Activated CD4-positive, alpha-beta T cell treated with anti-CD3 and anti-CD28 coated beads for 24 hours (primary cell): ENCODE data around the gene ZNRD2.

ENCODE experiments used
- DNase-seq, 2 donors: peaks; one replicate each; pipeline ENCODE4 v3.0.0-alpha.2; 2020; ENCODE audit warnings: low read depth in 2 of 2

Gene ZNRD2

DNA sequence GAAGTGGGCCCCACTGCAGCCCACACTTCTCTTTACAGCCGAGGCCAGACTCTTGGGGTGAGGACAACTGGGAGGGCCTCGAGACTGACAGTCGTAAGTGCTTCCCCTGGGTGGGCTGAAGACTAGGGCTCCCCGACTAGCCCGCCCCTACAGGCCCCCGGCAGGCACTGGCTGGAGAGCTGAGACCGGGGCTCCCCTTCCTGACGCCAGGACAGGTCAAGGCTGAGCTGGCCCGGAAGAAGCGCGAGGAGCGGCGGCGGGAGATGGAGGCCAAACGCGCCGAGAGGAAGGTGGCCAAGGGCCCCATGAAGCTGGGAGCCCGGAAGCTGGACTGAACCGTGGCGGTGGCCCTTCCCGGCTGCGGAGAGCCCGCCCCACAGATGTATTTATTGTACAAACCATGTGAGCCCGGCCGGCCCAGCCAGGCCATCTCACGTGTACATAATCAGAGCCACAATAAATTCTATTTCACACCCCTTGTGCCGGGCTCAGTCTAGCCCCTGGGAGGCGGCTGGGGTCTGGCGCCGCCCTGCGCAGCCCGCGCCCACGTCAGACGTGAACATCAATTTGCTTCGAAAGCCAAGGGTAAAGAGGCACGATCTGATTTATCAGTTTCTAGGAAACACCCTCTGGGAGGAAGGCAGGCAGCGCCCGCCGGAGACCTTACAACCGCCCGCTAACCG is 31.9 kb upstream of the ZNRD2 start:
- DNase-seq, result no peak

GRCh38 chr11:65538915-65539743 is 31.1 kb upstream of the ZNRD2 start:
- no peak for DNase-seq

GRCh38 chr11:65539744-65540289 is 30.5 kb upstream of the ZNRD2 start:
- no peak for DNase-seq

GRCh38 chr11:65540290-65541092 is 29.8 kb upstream of the ZNRD2 start:
- peak; percentile 72 to 82 for DNase-seq

GRCh38 chr11:65541093-65541982 is 28.9 kb upstream of the ZNRD2 start:
- DNase-seq, result no peak

DNA sequence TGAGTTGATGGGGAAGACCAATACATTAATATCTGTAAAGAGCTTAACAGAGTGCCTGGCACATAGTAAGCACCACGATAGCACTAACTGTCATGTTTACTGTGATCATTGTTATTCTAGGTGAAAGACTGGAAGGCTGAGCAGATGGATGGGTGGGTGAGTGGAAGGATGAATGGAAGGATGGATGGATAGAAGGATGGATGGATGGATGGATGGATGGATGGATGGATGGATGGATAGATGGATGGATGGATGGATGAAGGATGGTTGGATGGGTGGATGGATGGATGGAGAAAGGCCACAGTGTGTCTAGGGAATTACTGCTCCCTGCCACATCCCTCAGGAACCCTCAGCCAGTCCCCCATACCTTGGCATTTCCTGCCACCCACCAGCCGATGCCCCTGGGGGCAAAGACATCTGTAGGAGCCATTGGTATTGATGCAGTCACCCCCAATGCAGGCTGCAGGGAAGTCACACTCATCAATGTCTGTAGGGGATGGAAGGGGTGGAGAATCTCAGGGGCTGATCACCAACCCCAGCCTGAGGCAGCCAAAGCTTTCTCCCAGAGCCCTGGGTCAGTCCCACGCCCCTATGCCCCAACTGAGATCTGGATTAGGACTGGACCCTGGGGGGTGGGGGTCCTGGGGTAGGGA is 27.4 kb upstream of the ZNRD2 start:
- no peak for DNase-seq

GRCh38 chr11:65545853-65546216 is 24.4 kb upstream of the ZNRD2 start:
- no peak for DNase-seq

DNA sequence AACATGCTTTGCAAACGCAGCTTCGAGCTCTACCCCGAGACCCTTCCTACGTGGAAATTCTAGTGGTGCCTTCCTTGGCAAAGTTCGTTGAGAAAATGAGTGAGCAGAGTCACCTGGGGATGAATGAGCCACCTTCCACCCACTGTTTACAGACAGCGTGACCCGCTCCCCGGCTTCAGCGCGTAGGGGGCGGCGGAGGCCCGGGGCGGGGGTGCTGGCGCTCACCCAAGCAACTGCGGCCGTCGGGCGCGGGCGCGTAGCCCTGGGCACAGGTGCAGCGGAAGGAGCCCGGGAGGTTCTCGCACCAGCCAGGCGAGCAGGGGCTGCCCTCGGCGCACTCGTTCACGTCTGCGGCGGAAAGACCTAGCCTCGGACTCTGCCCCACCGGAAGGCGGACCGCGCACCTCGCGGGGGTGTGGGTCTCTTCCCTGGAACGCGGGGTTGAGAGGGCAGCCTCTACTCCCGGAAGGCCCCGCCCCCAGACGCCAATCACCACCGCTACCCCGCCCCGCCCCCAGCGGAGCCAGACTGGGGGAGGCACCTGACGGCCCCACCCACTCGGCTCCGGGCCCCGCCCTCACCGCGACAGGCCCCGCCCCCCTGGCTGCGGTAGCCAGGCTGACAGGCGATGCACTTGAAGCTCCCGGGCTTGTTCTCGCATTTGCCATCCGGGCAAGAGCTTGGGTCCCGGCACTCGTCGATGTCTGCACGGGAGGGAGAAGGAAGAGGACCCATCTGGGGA is 23.9 kb upstream of the ZNRD2 start:
- DNase-seq, result peak; percentile 99

GRCh38 chr11:65547446-65548125 is 22.7 kb upstream of the ZNRD2 start:
- no peak for DNase-seq

GRCh38 chr11:65548395-65548794 is 21.9 kb upstream of the ZNRD2 start:
- DNase-seq, result no peak

DNA sequence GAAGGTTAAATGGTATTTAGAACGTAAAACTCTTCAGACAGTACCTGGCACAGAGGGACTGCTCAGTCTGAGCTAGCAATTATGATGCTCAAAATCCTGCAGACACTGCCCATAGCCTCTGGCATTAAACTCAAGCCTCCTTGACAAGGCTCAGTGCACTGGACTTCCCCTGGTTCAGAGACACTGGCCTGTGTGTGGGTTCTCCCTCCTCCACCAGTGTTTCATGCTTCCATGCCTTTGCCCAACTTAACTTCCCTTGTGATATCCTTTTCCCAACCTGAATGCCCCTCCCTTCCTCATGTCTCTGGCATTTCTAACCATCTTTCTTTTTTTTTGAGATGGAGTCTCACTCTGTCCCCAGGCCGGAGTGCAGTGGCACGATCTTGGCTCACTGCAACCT is 21.2 kb upstream of the ZNRD2 start:
- no peak for DNase-seq

DNA sequence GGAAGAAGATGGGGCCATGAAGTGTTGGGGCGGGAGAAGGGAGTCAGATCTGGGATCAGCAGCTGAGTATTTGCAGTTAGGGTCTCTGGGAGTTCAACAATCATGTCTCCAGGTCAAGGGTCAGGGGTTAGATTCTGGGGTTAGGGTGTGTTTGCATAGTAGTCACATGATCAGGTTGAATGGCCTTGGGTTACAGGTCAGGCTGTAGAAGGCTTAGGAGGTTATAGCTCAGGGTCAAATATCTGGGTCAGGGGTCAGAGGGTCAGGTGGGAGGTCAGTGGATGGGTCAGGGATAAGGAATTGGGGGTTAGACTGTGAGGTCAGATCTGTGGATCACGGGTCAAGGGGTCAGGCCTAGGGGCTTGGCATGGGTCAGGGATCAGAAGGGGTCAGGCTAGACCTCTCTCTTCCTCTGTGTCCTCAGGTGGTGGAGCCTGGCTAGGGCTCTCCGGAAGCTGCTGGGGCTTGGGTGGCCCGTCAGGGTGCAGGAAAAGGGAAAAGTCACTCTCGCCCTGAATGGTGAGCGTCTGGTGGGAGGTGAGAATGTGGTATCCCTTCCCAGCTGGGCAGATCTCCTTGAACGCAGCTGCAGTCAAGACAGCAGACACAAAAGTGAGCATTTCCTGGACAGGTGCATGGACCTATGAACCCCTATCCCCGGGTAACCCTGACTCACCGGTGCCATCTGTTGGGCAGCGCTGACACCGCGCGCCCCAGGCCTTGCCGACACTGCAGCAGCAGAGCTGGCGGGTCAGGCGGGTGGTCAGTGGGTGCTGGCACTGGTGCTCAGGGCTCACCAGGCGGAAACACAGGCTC is 18.5 kb upstream of the ZNRD2 start:
- DNase-seq, result no peak

GRCh38 chr11:65552388-65552951 is 17.8 kb upstream of the ZNRD2 start:
- no peak for DNase-seq

DNA sequence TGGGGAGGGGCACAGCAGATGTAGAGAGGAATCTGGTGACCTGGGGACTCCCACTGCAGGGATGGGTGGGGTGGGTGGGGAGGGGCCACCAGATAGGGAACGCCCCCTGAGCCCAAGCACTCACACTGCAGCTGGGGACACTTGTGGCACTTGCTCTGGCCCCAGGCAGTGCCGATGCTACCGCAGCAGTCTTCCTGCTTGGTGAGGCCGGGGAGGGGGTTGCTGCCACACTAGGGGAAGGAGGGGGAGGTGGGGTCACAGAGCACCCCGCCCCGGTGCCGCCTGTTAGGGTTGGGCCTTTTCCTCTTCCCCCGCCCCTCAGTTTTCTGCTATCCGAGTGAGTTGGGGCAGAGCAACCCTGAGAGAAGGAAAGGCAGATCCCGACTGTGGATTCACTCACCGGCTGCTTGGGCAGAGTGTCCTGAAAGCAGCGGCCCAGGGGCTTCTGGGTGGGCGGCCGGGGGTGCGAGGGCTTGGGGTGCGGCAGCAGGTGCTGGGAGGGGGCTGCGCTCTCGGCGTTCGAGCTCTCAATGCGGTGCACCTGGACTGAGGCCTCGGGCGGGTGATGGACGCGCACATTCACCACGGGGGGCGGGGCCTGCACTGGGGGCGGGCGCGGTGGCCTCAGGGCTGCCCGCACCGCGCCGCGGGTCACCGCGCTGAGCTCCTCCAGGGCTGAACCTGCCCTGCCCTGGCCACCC is 16.8 kb upstream of the ZNRD2 start:
- no peak for DNase-seq

DNA sequence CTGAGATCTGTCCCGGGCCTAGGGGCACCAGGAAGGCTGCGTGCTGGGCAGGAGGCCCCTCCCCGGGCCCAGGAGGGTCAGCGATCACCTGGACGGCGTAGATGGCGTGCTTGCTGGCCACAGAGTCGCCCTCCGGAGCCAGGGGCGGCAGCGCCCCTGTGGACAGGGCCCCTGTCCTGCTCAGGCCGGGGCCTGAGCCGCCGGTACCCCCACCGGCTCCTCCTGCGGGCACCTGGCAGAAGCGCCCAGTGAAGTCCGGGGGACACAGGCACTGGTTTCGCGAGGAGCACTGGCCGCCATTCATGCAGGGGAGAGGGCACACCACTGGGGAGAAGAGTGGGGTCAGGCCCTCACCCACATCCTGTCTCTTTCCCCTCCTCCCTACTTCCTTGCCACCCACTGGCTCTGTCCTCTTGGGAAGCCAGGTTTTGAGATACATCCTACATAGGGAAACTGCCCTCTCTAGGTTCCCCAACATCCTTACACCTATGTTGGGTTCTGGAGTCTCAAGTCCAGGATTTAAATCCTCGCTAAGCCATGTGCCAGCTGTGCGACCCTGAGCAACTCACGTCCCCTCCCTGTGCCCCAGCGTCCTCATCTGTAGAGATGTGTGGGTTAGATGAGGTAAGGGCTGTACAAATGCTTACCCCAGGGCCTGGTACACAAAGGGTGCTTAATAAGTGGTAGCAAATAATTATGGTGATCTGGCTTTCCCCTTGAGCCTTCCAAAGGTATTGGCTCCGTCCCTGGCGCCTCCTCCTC is 16.0 kb upstream of the ZNRD2 start:
- no peak for DNase-seq

DNA sequence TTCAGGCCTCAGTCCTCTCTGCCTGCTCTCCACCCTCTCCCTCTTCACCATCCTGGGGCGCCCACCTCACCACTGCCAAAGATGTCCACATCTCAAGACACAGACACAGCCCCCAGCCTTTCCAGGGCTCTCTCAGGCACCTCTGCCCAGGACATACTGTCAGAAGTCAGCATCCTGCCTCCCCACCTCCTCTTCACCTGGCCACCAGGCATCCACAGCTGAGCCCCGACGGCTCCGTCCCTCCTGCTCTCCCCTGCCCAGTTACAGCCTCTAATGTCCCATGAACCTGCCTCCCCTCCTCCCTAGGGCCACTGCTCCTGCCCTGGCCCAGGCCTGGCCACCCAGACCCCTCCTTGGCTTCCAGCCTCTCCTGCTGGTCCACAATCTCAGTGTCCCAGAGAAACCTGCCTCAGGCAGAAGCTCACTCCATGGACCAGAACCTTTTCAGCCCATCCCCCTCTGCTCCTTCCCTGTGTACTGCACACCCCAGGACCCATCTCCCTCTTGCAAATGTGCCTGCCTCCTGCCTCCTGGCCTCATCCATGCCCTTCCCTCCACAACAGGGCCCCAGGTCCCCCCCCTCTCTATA is 15.3 kb upstream of the ZNRD2 start:
- DNase-seq, result no peak
